ENCODE measurements around the gene WIPI1.

Gene WIPI1

DNA sequence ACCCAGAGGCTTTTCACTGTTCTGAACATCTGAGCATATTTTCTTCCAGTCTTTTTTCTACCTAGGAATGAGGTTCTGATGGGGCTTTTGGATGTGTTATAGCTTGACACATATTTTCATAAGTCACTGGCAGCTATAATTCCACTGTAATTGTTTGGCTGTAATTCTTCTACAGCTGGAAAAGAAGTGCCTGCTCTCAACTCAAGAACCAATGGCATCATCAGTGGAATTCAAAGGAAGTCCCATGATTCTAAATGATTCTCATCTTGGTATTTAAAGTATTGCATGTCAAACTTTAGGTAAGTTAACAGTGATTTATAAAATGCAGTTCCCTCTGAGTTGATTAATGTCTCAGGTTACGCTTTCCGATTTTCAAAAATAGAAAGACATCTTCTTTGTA, 16.8 kb downstream of the WIPI1 start:
- DNase-seq: no peak

DNA sequence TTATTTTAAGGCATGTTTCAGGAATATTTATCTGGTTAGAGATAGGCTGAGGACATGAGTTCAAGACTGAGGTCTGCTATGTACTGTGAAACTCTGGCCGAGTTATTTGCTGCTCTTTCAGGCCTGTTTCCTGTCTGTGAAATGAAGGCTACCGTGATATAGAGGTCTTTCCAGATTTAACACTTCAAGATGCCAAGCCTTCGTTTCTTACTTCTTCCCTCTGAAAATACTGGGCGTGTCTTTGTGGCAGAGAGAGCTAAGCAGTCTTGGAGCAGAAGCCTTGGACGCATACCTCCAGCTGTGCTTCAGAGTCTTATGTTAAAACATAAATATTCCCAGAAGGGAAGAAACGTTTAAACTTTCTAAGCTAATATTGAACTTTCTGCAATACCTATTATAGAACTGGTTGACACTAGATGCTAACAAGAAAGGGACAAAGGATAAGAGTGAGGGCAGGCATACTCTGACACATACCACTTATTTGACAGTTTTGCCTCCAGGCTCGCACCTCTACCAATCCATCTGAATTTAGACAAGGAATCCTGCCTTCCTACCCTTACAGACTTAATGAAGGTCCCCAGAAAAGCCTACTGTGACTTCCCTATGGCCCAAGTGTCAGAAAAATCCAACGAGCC, 17.5 kb downstream of the WIPI1 start:
- DNase-seq: no peak

DNA sequence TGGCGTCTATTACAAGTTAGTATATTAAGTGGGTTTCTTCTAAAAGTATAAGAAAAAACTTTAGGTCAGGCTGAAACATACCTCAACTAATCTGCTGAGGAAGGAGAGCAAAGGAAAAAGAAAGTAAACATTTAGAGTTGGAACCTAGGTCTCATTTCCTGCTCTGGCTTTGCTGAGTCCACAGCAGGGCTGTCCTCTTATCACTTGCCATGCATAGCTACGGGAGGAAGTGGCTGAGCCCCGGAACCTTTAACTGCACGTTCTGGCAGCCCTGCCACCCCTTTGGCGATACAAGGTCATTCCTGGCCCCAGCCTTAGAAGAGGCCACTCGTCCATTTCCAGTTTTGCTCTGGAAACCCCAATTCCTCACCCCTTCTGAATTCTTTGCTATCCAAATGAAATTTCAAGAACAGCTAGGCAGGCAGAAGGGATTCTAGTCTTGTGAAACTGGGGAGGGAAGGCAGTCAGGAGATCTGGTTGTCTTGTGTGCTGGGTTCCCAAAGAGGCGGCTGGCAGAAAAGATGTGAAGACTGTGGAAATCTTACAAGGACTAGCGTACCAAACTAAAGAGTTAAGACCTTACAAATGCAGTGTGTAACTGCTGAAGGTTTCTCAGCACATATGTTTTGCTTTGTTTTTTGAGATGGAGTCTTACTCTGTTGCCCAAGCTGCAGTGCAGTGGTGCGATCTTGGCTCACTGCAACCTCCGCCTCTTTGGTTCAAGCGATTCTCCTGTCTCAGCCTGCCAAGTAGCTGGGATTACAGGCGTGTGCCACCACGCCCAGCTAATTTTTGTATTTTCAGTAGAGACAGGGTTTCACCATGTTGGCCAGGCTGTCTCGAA, 19.1 kb downstream of the WIPI1 start:
- DNase-seq: peak in 3 of 58 donors; percentile 4 to 18 (median 11)

DNA sequence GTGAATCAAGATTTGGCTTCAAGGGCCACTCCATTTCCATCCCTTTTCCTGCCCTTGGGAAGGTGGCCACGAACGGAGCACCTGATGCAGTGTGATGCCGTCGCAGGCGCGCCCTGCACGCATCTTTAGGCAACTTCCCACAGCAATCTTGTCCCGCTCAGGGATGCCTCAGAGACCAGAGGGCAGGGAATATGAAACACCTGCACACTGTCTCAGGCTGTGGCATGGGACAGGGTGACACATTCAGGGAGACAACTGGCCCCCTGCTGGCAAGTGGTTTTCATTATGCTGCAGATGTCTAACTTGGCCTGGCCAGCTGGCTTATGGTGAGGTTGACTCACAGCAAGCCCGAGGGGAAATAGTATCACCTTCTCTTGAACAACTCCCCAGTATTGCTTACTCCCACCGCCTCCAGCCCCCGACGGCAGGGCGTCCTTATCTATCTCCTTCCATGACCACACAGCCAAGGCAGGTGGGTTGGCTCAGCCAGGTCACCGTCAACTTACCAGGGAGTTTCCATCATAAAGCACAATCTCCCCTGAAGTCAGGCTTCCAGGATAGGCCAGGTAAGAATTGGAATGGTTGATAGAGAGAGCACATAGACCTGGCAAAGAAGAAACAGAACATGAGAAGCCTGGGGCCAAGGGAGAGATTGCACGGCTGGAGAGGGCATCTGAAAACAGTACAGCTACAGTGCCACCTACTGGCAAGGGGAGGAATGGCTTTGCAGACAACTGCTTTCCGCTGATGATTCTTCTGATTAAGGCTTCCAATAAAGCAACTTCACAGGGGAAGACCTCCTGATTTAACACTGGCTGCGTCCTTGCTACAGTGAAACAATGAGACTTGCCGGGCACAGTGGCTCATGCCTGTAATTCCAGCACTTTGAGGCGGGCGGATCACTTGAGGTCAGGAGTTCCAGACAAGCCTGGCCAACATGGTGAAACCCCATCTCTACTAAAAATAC, 21.1 kb downstream of the WIPI1 start:
- peak in 45 of 58 donors; percentile 4 to 68 (median 29) for DNase-seq

DNA sequence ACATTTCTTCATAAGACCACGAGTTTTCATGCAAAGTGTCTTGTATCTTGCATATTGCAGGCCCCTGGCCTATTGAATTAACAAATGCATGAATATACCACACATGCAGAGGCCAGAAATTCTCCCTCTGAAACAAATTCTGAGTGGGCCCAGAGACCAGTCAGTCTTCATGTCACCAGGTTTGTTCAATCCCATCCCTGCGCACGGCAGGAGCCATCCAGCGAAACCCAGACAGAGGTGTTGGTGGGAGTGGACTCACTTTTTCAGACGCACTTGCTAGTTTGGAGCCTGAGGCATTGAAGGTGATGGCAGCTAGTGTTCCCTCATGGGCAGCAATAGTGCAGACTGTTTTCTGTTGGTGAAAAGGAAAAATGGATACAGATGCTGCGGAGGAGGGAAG, 21.9 kb downstream of the WIPI1 start:
- DNase-seq: no peak

DNA sequence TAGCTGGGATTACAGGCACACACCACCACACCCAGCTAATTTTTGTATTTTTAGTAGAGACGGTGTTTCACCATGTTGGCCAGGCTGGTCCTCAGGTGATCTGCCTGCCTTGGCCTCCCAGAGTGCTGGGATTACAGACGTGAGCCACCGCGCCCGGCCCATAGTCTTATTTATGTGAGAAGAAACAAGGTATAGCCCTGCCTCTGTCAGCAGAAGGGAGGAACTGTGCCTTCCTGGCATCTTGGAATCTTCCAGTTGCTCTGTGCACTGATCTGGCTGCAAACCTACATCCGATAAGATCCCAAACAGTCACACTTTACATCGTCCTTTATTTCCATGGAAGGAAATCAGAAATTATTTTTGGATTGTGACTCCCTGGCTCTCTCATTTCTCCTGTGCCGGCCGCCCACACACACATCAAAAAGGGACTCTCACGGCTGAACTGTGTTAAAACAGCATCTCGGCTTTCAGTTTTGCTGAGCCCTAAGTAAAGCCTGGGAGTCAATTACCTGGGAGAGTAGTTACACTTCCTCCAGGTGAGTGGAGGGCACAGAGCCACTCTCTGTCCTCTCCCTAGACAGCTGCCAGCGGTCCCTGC, 23.3 kb downstream of the WIPI1 start:
- peak in 8 of 58 donors; percentile 7 to 44 (median 19) for DNase-seq

DNA sequence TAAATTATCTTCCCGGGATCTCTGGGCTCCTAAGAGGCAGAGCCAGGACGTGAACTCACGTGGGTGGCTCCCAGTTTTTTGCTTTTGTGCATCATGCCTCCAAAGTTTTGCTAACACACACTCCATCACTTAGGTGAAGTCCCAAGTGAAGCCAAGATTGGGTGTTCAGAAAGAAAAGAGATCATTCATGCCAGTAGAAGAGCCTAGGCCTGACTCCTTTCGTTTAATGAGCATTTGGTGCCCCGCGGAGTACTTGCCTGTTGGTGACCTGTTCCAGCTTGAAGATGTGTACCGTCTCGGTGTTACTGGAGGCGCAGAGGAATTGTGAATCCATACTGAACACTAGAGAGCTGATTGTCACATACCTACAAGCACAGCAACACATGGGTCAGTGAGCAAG, 24.1 kb downstream of the WIPI1 start:
- DNase-seq: no peak

DNA sequence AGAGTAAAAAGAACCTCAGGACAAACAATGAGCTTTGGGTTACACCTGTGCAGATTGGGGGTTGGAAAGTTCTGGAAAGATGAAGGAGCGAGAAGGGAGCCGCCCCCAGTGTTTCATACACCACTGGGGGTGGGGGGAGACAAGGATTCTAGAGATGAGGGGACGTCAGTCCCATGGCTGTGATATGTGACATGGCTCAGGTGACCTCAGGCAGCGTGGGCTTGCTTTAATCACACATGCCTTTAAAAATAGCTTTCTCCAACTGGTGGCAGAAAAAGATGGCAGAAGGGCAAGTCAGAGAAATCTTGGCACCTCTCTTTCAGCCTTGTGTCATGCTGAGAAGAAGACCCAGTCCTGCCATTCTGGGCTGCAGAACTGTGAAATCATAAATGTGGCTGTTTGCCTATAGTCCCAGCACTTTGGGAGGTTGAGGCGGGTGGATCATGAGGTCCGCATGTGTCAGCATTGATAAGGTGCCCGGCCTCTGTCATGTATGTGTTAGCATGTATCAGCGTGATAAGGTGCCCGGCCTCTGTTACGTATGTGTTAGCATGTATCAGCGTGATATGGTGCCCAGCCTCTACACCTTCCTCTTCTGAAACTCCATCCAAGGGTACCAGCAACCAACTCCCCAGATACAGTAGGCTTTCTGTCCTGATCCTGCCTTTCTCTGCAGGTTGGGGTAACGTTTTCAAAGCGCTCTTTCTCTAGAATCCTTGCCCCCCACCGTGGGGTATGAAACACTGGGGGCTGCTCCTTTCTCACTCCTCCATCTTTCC, 25.0 kb downstream of the WIPI1 start:
- DNase-seq: peak in 1 of 58 donors; percentile 41

DNA sequence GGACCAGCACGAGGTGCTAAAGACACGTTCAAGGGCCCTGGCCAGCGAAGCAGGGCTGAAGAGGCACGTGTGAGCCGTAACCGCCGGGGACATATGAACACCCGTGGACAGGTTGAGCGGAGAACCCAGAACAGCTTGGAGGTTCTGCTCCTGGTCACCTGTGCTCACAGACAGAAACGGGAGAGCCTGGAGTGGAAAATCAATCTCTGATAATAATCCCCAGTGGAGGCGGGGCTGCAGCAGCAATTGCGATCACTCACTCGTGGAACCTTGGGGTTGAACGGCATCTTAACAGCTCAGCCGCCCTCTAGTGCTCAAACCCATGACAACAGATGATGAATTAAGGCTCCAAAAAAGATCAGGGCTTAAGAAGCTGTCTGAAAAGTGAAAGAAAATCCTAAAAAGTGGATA, 25.6 kb downstream of the WIPI1 start:
- peak in 4 of 58 donors; percentile 9 to 18 (median 14) for DNase-seq

DNA sequence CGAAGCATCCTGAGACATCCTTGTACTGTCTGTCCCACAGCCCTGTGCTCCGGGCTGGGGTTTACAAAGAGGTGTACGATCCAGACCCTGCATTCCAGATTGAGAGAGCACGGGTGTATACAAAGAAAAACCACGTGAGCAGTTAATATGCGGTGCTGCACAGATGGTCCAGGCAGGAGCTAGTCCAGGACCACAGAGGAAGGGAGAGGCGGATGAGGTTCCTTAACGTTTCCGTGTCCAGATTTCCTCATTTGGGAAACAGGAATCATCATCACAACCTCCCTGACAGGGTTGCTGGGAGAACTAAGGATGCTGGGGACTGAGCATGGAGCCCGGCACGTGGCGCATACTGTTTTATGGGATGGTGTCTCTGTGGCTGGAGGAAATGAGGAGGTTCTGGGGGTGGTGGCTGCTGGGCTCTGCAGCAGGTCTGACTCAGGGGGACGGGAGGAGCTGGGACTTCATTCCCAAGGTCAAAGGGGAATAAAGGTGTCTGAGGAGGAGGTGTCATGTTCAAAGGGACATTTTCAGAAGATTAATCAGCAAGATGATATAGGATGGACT, 26.2 kb downstream of the WIPI1 start:
- no peak for DNase-seq

DNA sequence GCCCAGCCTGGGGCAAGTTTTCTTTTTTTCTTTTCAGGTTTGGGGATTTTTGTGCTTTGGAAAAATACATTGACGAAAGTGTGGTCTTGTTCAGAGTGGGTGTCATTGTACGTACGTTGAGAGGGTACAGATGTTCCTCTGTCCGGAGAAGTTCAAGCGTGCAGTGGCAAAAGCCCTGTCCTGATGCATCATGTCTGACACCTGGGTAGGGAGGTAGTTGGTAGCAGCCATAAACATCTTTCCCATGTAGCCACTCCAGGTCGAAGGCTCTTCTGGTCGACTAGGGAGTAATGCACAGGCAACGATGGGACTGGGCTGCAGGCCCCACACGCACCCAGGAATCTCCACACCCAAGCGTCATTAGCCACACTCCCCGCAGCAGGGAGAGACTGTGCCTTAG, 27.4 kb downstream of the WIPI1 start:
- no peak for DNase-seq

DNA sequence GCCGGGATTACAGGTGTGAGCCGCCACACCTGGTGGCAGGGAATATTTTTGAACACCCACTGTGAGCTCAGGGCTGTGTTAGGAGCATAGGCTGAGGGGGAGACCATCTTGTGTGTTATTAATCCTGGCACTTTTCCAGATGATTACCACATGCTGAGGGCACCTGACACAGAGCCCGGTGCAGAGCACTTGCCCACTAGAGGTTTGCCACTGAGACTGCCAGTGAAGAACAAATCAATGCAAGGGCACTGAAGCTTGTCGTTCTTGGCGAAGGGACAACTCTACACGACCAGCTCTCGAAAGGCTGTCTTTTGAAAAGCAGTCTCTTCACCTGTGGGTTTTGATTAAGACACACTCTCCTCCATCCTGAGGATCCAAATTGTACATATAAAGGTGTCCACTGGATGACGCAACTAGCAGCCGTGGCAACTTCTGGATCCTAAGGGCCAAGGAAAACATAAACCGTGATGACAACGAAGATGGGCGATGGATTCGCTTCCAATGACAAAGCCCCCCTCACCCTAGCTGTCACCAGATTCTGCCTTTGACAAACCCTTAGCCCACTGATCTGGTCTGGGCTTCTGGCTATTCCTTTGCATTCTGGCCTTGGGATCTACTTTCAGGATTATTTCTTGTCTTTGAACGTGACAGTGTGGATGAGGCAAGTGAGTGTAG, 28.7 kb downstream of the WIPI1 start:
- no peak for DNase-seq

DNA sequence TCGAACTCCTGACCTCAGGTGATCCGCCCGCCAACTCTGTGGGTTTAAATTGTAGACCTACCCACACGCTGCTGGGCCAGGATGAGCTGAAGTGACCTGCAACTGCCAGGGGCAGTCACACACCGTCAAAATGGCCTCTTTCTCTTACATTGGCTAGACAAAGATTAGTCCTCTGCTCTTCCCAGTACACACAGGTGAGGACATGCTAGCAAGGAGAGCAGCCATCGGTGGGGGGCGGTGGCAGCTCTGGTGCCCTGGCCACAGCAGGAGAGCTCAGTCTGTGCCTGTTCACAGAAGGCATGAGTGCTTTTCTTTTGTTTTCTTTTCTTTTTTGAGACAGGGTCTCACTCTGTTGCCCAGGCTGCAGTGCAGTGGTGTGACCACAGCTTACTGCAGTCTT, 29.7 kb downstream of the WIPI1 start:
- DNase-seq: no peak

DNA sequence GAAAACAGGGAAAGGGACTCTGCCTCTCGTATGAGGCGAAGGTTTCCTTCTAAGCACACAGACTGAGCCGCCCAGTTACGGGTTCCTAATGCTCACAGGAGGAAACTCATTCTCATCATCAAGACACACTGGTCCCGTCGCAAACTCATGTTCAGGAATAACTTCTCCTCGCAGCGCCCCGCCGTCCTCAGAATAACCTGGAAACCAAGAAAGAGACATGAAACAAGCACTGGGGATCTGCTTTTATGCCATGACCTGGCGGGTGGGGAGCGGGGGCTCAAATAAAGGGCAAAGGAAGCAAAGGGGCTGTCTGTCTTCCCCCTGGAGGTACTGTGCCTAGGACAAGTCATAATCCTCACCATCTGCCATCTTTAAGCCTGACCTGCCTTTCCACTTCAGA, 31.3 kb downstream of the WIPI1 start:
- no peak for DNase-seq

DNA sequence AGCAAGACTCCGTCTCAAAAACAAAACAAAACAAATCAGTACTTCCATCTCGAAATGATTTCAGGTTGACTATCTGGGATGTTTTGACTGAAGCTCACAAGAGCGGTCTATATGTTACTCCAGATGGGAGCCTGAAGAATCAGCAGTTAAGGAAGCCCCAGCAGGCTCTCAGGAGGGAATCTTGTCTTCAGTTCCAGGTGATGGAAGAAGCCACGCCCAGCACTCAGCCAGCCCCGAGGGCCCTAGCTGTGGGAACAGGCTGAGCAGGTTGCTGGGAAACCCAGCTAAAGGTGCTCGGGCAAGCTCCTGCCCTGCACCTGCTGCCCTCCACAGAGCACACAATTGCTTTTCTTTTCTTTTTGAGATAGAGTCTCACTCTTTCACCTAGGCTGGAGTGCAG, 32.4 kb downstream of the WIPI1 start:
- DNase-seq: no peak

DNA sequence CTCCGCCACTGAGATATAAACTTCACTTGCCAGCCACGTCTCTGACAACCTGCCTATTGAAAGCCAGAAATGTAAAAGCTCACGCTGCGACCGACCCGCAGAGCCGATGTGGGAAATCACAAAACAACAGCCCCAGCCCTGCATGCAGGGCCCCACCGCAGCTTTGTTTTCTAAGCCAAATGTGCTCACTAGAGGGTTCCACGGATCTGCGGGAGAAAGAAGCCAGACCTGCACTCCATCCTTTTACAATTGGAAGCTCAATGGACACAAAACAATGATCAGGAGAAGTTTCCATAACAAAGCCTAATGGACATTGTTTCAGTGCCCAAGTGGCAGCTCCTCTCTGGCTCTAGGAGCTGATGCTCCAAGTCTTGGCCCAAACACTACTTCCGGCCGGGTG, 33.1 kb downstream of the WIPI1 start:
- DNase-seq: no peak

DNA sequence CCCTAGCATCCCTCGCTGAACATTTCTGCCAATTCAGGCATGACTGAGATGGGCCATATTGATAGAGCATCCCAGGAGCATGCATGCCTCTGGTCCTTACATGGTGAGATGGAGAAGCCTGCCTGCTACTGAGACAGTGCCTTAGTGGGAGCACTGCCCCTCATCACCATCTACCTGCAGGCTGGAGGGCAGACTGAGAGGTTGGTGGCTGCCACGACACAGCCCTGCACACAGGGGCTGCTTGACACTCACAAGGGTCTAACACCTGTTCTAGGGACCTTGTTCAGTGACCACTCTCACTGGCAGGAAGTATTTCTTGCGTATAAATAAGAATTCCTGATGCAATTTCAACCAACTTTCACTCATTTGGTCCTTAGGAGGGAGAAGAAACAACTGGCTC, 34.0 kb downstream of the WIPI1 start:
- no peak for DNase-seq

DNA sequence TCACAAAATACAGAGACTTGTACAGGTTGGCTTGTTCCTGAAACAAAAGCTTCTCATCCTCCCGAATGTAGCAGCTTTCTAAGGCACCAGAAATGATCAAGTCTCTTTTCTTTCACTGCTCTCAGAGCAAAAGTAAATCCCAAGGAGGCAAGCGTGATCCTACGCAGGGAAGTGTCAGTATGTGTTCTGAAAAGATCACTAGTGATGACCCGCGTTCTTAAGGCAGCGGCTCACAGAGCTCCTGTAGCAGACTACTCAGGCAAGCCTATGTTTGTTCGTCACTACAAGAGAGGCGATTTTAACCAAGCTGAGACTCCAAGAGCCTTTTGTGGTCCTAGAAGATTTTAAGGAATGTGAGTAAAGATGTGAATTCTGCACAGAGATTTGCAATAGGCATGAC, 34.5 kb downstream of the WIPI1 start:
- DNase-seq: no peak

DNA sequence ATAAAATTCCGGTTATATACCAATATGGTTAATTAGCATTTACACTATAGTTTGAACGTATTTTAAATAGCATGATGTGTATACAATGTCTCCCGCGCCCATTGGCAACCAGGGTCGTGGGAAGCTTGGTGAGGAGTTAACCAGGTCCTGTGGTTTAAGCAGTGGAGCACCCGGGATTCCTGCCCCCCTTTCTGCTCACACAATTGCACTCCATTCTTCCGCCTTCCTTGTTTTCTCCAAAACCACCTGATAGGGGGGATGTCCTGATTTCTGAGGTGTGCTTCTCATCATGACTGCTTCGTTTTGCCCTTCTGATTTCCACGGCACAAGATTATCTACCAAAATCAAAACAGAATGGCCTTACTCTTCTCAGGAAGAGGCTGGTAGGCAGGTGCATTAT, 35.8 kb downstream of the WIPI1 start:
- DNase-seq: no peak

DNA sequence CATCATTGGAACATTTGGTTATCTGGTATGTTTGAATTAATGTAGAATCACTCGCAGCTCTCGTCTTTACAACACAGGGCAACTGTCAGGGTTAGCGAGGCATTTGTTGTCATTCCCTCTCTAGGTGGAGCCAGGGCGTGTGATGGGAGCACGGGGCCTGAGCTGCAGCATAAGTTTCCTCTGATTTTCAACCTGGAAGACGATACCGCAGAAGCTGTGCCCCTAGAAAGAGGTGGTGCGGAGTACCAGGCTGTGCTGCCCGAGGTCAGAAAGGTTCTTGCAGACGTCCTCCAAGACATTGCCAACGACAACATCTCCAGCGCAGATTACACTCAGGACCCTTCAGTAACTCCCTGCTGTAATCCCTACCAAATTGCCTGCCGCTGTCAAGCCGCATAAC, 37.2 kb downstream of the WIPI1 start:
- DNase-seq: no peak
